NT2/D1 (cell line): ENCODE data around the gene ADGRL3.

Source experiments
- DNase-seq: peaks from one replicate; pipeline ENCODE4 v3.0.0-alpha.2; 2011; ENCODE audit warnings: low read depth, low spot score
- H3K27me3 ChIP-seq: 2 replicates; pipeline ENCODE4 v1.6.0; 2011; ENCODE audit warnings: mild to moderate bottlenecking; ENCODE audit not compliant: insufficient read length, insufficient read depth
- H3K36me3 ChIP-seq: 2 replicates; pipeline ENCODE4 v1.6.1; 2011; ENCODE audit warnings: mild to moderate bottlenecking, low read length, mixed read lengths; ENCODE audit not compliant: insufficient read depth, insufficient read length
- H3K4me1 ChIP-seq: 2 replicates; pipeline ENCODE4 v1.5.1; 2011; ENCODE audit not compliant: insufficient read depth, insufficient read length
- H3K4me3 ChIP-seq: 2 replicates; pipeline ENCODE4 v1.5.1; 2011; ENCODE audit warnings: low read depth; ENCODE audit not compliant: insufficient read length
- H3K9ac ChIP-seq: 2 replicates; pipeline ENCODE4 v1.6.0; 2011; ENCODE audit warnings: low read depth; ENCODE audit not compliant: insufficient read length
- H3K9me3 ChIP-seq: 2 replicates; pipeline ENCODE4 v1.5.1; 2011; ENCODE audit warnings: mild to moderate bottlenecking, low read length; ENCODE audit not compliant: insufficient read depth
- SUZ12 ChIP-seq: IDR thresholded peaks from 2 replicates; pipeline ENCODE4 v1.6.1; 2011; ENCODE audit not compliant: insufficient read length, insufficient read depth; ENCODE audit errors: extremely low read depth
- YY1 ChIP-seq: IDR thresholded peaks from 2 replicates; pipeline ENCODE4 v1.6.1; 2011; ENCODE audit not compliant: insufficient read length, insufficient read depth
- ZNF274 ChIP-seq: IDR thresholded peaks from 2 replicates; pipeline ENCODE4 v1.6.1; 2011; ENCODE audit warnings: mild to moderate bottlenecking, low read depth, low read length

Gene ADGRL3

GRCh38 chr4:61918507-61918906 lies 718.4 kb downstream of the ADGRL3 start:
- H3K36me3 ChIP-seq, result no peaks in the 10 kb centered on the region

GRCh38 chr4:61918987-61919386 lies 718.9 kb downstream of the ADGRL3 start:
- TF ChIP-seq SUZ12 (no peak), ZNF274 (no peak), YY1 (no peak)
- no peaks in the 10 kb centered on the region for H3K36me3 ChIP-seq
- no peak overlapping the region for H3K9ac ChIP-seq
- no peak overlapping the region for H3K4me3 ChIP-seq
- H3K4me1 ChIP-seq, result no peaks in the 10 kb centered on the region
- no peaks in the 10 kb centered on the region for H3K27me3 ChIP-seq
- no peak for DNase-seq
- H3K9me3 ChIP-seq, result no peaks in the 10 kb centered on the region

More at GRCh38 chr4:61918507-61918906, 718.4 kb downstream of the ADGRL3 start:
- Histone ChIP-seq H3K9me3 (no peaks in the 10 kb centered on the region), H3K4me3 (no peak overlapping the region), H3K27me3 (no peaks in the 10 kb centered on the region), H3K9ac (no peak overlapping the region), H3K4me1 (no peaks in the 10 kb centered on the region)
- TF ChIP-seq ZNF274, result no peak
- no peak for TF ChIP-seq YY1
- no peak for TF ChIP-seq SUZ12
- DNase-seq, result no peak

- Histone ChIP-seq H3K9me3 (no peaks in the 10 kb centered on the region), H3K4me3 (no peak overlapping the region), H3K9ac (no peak overlapping the region), H3K36me3 (no peaks in the 10 kb centered on the region), H3K4me1 (no peaks in the 10 kb centered on the region), H3K27me3 (no peaks in the 10 kb centered on the region)
- DNase-seq, result no peak
- no peak for TF ChIP-seq SUZ12
- no peak for TF ChIP-seq ZNF274
- no peak for TF ChIP-seq YY1
These were observed 719.4 kb downstream of the ADGRL3 start for GRCh38 chr4:61919561-61919960.

DNA sequence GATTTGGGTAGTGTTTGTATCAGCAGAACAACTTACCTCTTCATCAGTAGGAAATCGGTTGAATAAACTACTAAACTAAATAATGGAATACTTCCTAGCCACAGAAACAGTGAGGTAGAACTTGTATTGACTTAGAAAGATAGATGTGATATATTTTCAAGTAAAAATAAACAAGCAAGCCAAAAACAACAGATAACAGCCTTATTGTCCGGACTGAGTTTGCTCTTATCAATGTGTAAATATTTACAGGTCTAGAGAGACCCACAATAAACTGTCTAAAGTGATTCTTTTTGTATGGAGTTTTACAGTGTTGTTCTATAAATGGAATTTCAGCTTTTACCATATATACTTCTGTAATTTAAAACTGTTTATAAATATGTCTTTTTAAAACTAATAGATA lies 721.8 kb downstream of the ADGRL3 start:
- no peaks in the 10 kb centered on the region for H3K4me1 ChIP-seq
- TF ChIP-seq ZNF274, result no peak
- no peak for TF ChIP-seq YY1
- no peak for TF ChIP-seq SUZ12
- DNase-seq, result no peak
- H3K27me3 ChIP-seq, result no peaks in the 10 kb centered on the region
- no peaks in the 10 kb centered on the region for H3K9me3 ChIP-seq
- H3K9ac ChIP-seq, result no peak overlapping the region
- no peaks in the 10 kb centered on the region for H3K36me3 ChIP-seq
- H3K4me3 ChIP-seq, result no peak overlapping the region

- H3K4me1 ChIP-seq, result no peaks in the 10 kb centered on the region
- no peak overlapping the region for H3K4me3 ChIP-seq
- no peaks in the 10 kb centered on the region for H3K9me3 ChIP-seq
- H3K27me3 ChIP-seq, result no peaks in the 10 kb centered on the region
- TF ChIP-seq ZNF274, result no peak
- TF ChIP-seq YY1, result no peak
- TF ChIP-seq SUZ12, result no peak
- DNase-seq, result no peak
- no peak overlapping the region for H3K9ac ChIP-seq
- no peaks in the 10 kb centered on the region for H3K36me3 ChIP-seq
These were observed 722.6 kb downstream of the ADGRL3 start for GRCh38 chr4:61922766-61923165.

DNA sequence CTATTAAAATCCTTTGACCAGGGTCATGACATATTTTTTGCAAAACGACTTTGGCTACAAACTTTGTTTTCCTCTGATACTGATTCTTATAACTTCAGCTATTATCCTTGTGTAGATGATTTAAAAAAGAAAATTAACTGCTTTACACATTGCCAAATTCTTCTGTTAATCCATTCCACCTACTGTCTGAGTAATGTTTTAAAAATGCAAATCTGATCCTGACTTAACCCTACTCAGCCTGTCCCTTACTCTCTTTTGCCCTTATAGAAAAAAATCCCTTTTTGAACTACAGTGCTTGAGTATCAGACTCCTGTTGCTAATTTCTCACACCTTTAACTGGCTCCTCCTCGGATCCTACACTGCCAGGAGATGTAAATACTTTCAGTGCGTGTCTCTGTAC lies 723.1 kb downstream of the ADGRL3 start:
- no peak for DNase-seq
- Histone ChIP-seq H3K4me3 (no peak overlapping the region), H3K27me3 (no peaks in the 10 kb centered on the region), H3K4me1 (no peaks in the 10 kb centered on the region), H3K36me3 (no peaks in the 10 kb centered on the region), H3K9ac (no peak overlapping the region), H3K9me3 (no peaks in the 10 kb centered on the region)
- TF ChIP-seq SUZ12 (no peak), ZNF274 (no peak), YY1 (no peak)

DNA sequence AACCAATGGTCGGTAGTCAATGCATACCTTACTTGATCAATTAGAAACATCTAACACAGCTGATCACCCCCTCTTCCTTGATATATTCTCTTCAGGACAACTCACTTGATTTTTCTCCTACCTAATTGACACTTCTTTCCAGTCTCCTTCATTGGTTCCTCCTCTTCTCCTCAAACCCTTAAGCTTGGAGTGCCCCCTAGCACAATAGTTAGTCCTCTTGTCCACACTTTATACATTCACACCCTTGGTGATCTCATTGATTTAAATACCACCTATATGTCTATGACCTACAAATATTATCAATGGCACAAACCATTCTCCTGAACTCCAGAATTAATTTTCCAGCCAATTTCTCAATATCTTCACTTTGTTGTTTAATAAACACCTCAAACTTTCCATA lies 724.0 kb downstream of the ADGRL3 start:
- H3K36me3 ChIP-seq, result no peaks in the 10 kb centered on the region
- H3K9me3 ChIP-seq, result no peaks in the 10 kb centered on the region
- no peak overlapping the region for H3K4me3 ChIP-seq
- H3K27me3 ChIP-seq, result no peaks in the 10 kb centered on the region
- no peak for DNase-seq
- no peak overlapping the region for H3K9ac ChIP-seq
- no peaks in the 10 kb centered on the region for H3K4me1 ChIP-seq
- TF ChIP-seq YY1, result no peak
- TF ChIP-seq ZNF274, result no peak
- no peak for TF ChIP-seq SUZ12

DNA sequence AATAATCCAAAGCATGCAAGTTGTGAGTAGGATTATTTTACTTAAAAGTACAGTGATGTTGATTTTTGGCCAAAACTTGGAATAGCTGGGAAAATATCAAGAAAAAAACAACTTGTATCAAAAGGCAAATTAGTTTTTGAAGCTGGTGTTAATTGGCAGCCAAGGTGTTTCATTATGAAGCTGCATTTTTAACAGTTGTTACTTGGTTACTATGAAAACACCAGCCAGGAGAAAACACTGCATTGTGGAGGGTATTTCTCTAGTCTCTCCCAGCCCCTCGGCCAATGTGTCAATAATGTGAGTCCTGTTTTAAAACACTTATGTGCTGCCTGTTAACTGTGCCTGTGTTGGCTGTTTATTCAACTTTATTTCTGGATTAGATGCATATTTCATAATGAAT lies 733.4 kb downstream of the ADGRL3 start:
- Histone ChIP-seq H3K4me1 (no peaks in the 10 kb centered on the region), H3K9ac (no peak overlapping the region), H3K9me3 (no peaks in the 10 kb centered on the region), H3K4me3 (no peak overlapping the region), H3K27me3 (no peaks in the 10 kb centered on the region), H3K36me3 (no peaks in the 10 kb centered on the region)
- DNase-seq, result no peak
- TF ChIP-seq YY1, result no peak
- TF ChIP-seq SUZ12, result no peak
- no peak for TF ChIP-seq ZNF274
